IPS-15b (cell line): ENCODE results near the gene DUSP1.
"Not testable (repeated sequence)": the region's sequence is repeated elsewhere in the genome, so short reads cannot be mapped to it uniquely, and the experiment has no call there.

Experiments
- H3K27me3 ChIP-seq: one replicate; pipeline ENCODE4 v1.6.1; 2013; ENCODE audit warnings: low read length; ENCODE audit not compliant: control insufficient read depth, insufficient read depth
- H3K36me3 ChIP-seq: one replicate; pipeline ENCODE4 v1.6.1; 2013; ENCODE audit warnings: low read length; ENCODE audit not compliant: control insufficient read depth, insufficient read depth
- H3K4me1 ChIP-seq: one replicate; pipeline ENCODE4 v1.6.1; 2013; ENCODE audit warnings: mild to moderate bottlenecking, low read length; ENCODE audit not compliant: control insufficient read depth, insufficient read depth
- H3K4me3 ChIP-seq: one replicate; pipeline ENCODE4 v1.5.1; 2013; ENCODE audit warnings: low read depth, low read length
- H3K9ac ChIP-seq: one replicate; pipeline ENCODE4 v1.6.1; 2013; ENCODE audit warnings: low read depth, mild to moderate bottlenecking, low read length
- H3K9me3 ChIP-seq: one replicate; pipeline ENCODE4 v1.6.1; 2013; ENCODE audit warnings: mild to moderate bottlenecking, low read length; ENCODE audit not compliant: control insufficient read depth, insufficient read depth

Gene DUSP1

DNA sequence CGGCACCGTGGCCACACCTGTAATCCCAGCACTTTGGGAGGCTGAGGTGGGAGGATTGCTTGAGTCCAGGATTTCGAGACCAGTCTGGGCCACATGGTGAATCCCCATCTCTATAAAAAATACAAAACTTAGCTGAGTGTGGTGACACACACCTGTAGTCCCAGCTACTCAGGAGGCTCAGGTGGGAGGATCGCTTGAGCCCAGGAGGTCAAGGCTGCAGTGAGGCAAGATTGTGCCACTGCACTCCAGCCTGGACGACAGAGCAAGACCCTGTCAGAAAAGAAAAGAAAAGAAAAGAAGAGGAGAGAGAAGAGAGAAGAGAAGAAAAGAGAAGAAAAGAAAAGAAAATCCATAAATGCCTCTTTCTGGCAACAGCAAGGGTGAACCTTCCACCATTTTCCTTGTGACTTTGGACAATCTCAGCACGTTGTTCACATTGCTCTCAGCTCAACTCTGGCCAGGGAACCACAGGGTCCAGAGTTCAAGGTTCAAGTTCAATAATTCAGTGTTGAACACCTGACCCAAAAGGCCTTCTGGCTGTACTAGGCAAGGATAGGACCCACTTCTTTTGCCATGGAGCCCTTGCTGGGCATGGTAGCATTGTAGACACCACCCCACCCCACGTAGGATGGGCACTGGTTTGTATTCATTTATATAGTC is 14.6 kb upstream of the DUSP1 start:
- H3K4me1 ChIP-seq, result peaks cover 2% of the 10 kb centered on the region
- no peak overlapping the region for H3K9ac ChIP-seq

DNA sequence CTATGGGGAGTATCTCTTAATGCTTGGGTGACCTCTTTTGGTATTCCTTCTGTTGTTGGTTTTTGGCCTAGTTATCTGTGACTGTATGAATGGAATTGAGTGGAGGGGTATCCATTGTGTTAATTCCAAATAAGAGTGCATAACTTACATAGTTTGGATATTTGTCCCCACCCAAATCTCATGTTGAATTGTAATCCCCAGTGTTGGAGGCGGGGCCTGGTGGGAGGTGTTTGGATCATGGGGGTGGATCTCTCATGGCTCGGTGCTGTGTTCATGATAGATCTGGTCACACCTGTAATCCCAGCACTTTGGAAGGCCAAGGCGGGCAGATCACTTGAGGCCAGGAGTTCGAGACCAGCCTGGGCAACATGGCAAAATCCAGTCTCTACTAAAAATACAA is 13.2 kb upstream of the DUSP1 start:
- not testable (repeated sequence) for H3K9ac ChIP-seq, H3K9me3 ChIP-seq, H3K4me3 ChIP-seq, H3K27me3 ChIP-seq, H3K4me1 ChIP-seq, H3K36me3 ChIP-seq

More for the DNA sequence above, 14.6 kb upstream of the DUSP1 start:
- H3K4me3 ChIP-seq, result no peak overlapping the region
- no peaks in the 10 kb centered on the region for H3K9me3 ChIP-seq
- H3K36me3 ChIP-seq, result no peaks in the 10 kb centered on the region
- no peaks in the 10 kb centered on the region for H3K27me3 ChIP-seq

DNA sequence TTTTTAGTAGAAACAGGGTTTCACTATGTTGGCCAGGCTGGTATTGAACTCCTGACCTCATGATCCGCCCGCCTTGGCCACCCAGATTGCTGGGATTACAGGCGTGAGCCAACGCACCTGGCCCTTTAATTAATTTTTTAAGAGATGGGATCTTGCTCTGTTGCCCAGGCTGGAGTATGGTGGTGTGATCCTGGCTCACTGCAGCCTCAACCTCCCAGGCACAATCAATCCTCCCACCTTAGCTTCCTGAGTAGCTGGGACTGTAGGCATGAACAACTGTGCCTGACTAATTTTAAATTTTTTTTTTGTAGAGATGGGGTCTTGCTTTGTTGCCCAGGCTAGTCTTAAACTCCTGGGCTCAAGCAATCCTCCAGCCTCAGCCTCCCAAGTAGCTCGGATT is 12.3 kb upstream of the DUSP1 start:
- H3K27me3 ChIP-seq, H3K9me3 ChIP-seq, H3K9ac ChIP-seq, H3K4me1 ChIP-seq, H3K4me3 ChIP-seq, H3K36me3 ChIP-seq: not testable (repeated sequence)

DNA sequence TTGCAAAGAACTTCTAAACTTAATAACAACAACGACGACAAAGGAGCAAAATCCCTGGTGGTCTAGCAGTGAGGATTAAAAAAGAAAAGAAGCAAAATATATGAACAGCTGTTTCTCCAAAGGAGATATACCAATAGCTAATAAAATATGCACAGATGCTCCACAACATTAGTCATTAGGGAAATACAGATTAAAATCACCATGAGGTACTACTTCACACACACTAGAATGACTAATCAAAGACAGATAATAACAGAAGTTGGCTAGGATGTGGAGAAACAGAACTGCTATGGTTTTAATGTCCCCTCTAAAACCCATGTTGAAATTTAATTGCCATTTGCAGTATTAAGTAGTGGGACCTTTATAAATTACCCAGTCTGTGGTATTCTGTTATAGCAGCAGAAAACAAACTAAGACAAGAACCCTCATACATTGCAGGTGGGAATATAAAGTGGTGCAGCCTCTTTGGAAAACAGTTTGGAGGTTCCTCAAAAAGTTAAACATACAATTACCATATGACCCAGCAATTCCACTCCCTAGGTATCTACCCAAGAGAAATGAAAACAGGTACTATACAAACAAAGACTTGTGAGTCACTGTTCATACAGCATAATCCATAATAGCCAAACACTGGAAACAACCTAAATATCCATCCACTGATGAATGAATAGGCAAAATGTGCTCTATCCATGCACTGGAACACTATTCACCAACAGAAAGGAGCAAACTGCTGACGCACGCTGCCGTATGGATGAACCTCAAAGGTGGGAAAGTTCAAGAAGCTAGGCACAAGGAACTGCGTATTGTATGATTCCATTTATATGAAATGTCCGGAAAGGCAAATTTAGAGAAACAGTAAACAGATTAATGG is 11.4 kb upstream of the DUSP1 start:
- Histone ChIP-seq H3K4me3 (no peak overlapping the region), H3K9me3 (no peaks in the 10 kb centered on the region), H3K4me1 (no peaks in the 10 kb centered on the region), H3K9ac (no peak overlapping the region), H3K36me3 (no peaks in the 10 kb centered on the region), H3K27me3 (no peaks in the 10 kb centered on the region)

DNA sequence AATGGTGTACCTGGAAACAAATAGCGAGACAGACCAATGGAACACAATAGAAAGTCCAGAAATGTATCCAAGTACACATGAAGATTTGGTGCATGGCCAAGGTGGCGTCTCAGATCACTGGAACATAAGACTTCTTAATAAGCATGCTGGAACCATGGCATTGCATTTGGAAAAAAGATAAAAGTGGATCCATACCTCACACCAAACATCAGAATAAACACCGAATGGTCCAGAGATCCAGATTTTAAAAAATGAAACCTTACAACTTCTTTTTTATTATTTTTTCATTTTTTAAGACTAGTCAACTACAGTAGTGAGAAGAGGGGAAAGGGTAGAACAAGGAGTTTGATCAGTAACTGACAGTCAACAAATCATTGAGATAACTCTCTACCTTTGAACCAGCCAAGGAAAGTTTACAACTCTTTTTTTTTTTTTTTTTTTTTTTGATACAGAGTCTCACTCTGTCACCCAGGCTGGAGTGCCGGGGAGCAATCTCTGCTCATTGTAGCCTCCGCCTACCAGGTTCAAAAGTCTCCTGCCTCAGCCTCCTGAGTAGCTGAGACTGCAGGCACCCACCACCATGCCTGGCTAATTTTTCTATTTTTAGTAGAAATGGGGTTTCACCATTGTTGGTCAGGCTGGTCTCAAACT is 8.8 kb upstream of the DUSP1 start:
- Histone ChIP-seq H3K4me3 (no peak overlapping the region), H3K36me3 (no peaks in the 10 kb centered on the region), H3K27me3 (peaks cover 3% of the 10 kb centered on the region), H3K4me1 (no peaks in the 10 kb centered on the region), H3K9me3 (no peaks in the 10 kb centered on the region), H3K9ac (no peak overlapping the region)

DNA sequence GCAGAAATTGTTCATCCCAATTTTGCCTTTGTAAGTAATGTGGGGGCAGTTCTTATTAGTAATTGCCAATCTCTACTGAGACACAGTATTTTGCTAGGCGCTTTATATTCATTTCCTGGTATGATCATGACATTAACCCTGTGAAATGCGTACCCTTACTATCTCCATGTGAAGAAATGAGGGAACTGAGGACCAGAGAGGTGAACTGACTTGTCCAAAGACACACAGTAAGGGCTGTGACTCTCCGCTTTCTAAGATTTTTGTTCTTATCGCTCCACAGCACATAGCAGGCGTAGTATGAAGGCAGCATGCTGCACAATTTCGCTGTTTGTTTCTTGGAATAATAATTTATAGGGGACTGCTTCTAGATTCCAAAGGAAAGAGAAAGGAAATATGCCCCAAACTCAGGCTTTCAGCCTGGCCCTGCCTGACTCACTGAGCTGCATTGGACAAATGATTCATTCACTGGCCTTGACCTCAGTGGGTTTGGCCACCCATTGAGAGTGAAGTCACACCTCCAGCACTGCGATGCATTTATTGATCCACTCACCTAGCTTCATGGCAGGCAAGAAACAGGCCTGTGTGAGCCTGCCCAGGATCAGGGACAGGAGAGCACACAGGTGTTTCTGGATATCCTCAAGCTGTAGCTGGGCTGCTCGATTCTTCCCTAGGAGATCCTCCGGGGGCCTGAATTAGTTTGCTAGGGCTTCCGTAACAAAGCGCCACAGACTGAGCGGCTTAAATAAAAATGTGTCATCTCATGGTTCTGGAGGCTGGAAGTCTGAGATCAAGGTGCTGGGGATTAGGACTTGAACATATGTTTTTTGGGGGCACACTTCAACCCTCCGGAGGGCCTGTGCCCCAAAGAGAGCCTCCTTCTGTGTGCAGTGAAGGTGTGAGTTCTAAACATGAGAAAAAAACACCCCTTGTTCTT is 7.2 kb upstream of the DUSP1 start:
- Histone ChIP-seq H3K4me3 (no peak overlapping the region), H3K27me3 (peaks cover 12% of the 10 kb centered on the region), H3K36me3 (no peaks in the 10 kb centered on the region), H3K9ac (no peak overlapping the region), H3K4me1 (no peaks in the 10 kb centered on the region), H3K9me3 (no peaks in the 10 kb centered on the region)

GRCh38 chr5:172776235-172776594 is 5.2 kb upstream of the DUSP1 start:
- no peak overlapping the region for H3K9ac ChIP-seq

GRCh38 chr5:172775326-172776234 is 4.6 kb upstream of the DUSP1 start:
- Histone ChIP-seq H3K4me3 (no peak overlapping the region), H3K9me3 (no peaks in the 10 kb centered on the region), H3K4me1 (no peaks in the 10 kb centered on the region), H3K36me3 (no peaks in the 10 kb centered on the region), H3K9ac (no peak overlapping the region), H3K27me3 (peaks cover 17% of the 10 kb centered on the region)

More at GRCh38 chr5:172776235-172776594, 5.2 kb upstream of the DUSP1 start:
- no peak overlapping the region for H3K4me3 ChIP-seq
- no peaks in the 10 kb centered on the region for H3K4me1 ChIP-seq
- no peaks in the 10 kb centered on the region for H3K9me3 ChIP-seq
- H3K36me3 ChIP-seq, result no peaks in the 10 kb centered on the region
- peaks cover 17% of the 10 kb centered on the region for H3K27me3 ChIP-seq

GRCh38 chr5:172774561-172775315 is 3.7 kb upstream of the DUSP1 start:
- Histone ChIP-seq H3K36me3 (no peaks in the 10 kb centered on the region), H3K9me3 (no peaks in the 10 kb centered on the region), H3K9ac (no peak overlapping the region), H3K4me1 (no peaks in the 10 kb centered on the region), H3K4me3 (no peak overlapping the region), H3K27me3 (peaks cover 21% of the 10 kb centered on the region)
